GM23248 (cell line): Measurements from ENCODE around the gene MIAT.

ENCODE experiments used
- EZH2 ChIP-seq: fragments of 200-600 bp; sonication (generic); IDR thresholded peaks from 2 replicates; pipeline ENCODE4 v1.6.1; 2018; ENCODE audit warnings: antibody characterized with exemption, mild to moderate bottlenecking; ENCODE audit not compliant: insufficient read depth, poor library complexity, severe bottlenecking
- EZH2phosphoT487 ChIP-seq: fragments of 200-600 bp; sonication (generic); IDR thresholded peaks from 2 replicates; pipeline ENCODE4 v1.6.1; 2018; ENCODE audit warnings: antibody characterized with exemption, moderate library complexity, mild to moderate bottlenecking, low read depth; ENCODE audit not compliant: insufficient read depth

DNA sequence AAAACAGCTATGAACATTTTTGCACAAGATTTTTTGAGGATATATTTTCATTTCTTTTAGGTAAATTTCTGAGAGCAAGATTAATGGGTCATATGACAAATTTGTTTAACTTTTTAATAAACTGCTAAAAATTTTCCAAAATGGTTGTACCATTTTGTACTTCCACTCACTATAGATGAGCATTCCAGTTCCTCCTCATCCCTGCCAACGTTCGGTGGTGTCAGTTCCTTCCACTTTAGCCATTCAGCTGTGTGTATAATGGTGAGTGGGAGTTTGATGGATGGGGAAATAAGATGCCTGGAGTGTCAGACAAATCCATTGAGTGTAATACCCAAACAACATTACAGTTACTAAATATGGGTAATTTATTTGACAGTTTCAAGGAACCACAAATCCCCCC, 49.7 kb downstream of the MIAT start:
- TF ChIP-seq EZH2 (no peak), EZH2phosphoT487 (no peak)
